D341Med (cell line): ENCODE measurements around the gene GOLGA6A.
"Not testable (repeated sequence)": the region's sequence is repeated elsewhere in the genome, so short reads cannot be mapped to it uniquely, and the experiment has no call there.

Experiments used
- DNase-seq: peaks from one replicate; pipeline ENCODE4 v3.0.0; 2012; ENCODE audit warnings: low spot score

Gene GOLGA6A, protein sequence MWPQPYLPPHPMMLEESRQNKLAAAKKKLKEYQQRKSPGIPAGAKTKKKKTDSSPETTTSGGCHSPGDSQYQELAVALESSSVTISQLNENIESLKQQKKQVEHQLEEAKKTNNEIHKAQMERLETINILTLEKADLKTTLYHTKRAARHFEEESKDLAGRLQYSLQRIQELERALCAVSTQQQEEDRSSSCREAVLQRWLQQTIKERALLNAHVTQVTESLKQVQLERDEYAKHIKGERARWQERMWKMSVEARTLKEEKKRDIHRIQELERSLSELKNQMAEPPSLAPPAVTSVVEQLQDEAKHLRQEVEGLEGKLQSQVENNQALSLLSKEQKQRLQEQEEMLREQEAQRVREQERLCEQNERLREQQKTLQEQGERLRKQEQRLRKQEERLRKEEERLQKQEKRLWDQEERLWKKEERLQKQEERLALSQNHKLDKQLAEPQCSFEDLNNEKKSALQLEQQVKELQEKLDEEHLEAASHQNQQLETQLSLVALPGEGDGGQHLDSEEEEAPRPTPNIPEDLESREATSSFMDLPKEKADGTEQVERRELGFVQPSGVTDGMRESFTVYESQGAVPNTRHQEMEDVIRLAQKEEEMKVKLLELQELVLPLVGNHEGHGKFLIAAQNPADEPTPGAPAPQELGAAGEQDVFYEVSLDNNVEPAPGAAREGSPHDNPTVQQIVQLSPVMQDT

DNA sequence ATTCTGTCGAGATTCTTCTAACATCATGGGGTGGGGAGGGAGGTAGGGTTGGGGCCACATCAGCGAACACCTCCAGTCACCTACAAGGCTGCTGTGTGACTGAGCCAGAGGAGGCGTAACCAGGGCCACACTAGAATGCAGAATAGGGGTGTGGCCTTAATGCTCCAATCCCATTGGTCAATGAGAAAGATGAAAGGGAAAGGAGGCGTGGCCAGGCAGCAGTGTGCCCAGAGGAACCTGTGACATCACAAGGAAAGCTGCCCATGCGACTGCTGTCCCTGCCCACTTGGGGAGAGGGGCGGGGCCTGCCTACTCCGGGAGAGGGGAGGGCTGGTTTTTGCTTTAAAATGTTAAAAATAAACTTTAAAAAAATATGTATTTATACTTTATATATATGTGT is at the start of gene GOLGA6A:
GOLGA6A (minus strand) TSS at position 101 of the 400 bp plus-strand sequence; CDS start at position 60, 41 bp downstream.
- DNase-seq, result not testable (repeated sequence)

DNA sequence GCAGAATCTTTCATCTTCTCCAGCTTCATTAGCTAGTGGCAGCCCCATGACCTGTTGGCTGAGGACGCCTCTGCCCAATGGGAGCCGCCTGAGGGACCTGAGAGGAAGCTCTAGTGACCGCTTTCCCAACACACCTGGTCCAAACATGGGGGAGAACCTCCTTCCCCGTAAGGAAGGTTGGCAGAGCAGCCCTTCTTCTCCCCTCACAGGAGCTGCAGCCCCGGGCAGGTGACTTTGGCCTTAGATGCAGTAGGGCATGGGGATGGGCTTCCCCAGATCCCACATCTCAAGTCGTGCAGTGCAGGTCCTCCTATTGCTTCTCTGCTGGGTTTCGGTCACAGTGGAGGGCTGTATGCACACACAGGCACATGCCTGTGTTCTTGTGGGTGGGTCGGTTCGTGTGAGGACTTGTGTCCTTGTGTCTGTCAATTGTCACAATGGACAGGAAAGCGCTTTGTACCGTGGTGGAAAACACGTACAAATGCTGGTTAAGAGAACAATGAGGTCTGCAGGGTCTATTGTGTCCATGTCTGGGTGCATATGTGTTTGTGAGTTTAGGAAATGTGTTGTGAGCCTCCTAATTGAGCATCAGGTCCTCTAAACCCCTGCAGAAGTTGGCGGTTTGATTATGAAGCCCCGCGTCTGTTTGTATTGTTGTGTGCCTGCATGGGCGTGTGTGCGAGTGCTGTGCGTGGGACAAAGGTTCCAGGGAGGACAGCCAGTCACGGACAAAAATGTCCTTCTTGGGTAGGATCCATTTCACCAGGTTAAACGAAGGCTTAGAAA is 49.5 kb upstream of the GOLGA6A start:
- no peak for DNase-seq

DNA sequence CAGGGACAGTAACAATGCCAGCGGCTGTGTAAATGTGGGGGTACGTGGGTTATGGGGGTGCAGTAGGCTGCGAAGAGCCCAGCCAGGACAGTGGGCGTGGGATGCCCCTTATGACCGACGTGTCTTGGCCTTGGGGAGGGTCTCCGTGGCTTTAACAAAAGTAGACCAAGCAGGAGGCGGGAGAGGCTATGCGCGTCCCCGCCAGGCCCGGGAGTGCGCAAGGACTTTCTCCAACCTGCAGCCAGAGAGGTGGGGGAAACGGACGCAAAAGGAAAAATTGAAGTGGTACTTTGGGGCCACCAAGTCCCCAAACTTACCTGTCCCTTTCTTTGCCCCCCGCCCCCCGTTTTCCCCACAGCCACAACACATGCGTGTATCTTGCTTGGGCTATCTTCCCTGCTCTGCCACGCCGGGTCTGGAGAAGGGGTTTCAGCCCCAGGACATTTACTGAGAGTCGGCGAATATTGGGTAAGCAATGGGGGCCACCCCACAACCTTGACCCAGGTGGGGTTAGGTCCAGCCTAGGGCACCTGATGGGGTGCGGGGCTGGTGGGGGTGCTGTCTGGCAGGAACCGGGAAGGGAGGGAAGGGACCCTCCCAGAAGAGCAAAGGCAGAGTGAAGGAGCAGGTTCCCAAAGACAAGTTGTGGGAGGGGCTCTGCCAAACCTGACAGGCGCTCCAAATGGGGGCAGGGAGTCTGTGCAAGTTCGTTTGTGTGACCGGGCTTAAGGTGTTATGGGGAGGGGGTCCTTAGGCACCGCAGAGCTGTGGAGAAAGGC is 48.7 kb upstream of the GOLGA6A start:
- no peak for DNase-seq

DNA sequence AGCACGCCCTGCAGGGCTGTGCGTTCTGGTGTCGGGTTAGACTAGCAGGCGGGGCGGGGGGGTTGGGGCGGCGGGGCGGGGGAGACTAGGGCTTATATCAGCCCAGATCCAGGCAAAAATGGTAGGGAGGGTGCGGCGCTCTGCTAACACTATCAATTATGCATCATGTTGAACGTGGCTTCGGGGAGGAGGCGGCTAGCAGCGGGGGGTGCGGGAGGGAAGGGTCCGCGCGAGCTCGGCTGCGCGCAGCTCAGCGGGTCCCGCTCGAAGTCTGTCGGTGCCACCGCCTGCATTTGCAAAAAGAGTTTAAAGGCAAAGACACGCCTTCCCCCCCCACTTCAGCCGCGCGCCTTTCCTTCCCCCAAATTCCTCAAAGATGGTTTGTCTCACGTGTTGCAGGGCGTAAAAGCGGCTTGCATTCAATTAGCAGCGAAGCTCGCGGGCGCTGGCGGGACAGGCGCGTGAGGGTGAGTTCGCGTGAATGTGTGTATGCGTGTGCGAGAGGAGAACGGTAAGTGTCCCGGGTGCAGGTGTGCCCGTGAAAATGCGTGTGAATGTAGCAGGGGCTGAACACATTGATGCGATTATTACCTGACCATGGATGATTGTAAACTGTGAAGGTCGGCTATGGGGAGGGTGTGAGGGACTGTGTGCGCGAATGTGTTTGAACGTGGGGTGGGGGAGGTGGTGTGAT is 48.0 kb upstream of the GOLGA6A start, which contains the start of gene ISLR2:
ISLR2 (plus strand) TSS at position 432 of the 694 bp plus-strand sequence. CDS start 2,169 bp downstream, outside the sequence.
- DNase-seq, result peak; percentile 29

DNA sequence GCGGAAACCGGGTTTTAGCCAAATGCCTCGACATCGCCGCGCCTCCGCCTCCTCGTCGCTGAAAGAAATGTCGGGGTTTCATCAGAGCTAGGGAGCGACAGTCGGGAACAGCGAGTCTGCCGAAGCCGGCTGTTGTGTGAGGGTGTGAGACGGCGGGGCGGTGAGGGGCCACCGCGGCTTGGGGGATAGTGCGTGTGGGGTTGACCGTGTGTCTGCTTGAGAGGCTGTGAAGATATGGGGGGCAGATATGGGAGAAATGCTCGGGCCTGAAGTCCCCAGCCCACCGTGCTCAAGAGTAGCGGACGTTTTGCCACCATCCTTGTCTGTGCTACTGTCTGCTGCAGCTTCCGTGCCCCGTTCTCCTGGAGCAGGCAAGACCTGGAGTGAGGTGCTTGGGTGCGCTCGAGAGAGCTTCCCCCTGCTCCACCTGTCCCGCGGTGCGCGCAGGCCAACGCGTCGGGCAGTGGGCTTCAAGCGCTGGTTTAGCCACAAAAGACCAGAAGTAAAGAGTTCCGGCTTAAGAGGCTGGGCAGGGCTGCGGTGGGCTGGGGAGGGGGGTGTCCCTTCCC is 47.3 kb upstream of the GOLGA6A start:
- no peak for DNase-seq

DNA sequence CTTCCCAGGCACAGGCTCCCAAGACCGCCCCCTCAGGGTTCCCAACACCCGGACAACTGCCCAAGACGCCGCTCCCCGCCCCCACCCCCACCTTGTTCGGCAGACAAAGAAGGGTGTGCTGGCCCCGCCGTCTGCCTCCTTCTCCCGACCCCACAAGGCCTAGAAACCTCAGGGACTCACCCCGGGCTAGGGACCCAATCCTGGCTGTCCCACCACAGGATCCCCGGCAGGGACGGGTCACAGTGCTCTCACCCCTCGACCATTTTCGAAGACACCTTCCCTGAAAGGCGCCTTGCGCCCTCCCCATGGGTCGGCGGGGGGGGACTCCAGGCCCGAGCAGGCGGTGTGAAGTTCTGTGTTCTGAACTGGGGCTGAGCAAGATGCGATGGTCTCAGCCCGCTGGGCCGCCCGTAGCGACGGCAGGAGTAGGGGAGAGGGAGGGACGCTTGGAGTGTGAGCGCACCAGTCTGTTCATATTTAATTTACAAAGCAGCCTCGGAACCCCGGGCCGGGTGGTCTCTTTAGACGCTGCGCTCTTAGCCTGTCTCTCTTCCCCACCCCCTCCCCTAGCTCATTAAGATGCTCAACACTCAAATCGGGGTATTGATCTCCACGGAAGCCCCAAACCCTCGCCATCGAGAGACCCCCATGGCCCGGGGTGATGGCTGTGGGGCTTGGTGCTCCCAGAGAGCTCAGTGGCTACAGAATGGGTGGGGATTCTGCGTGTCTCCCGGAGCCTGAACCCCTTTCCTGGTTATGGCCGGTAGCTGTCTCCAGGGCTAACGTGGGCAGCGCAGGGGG is 46.6 kb upstream of the GOLGA6A start:
- peak; percentile 34 for DNase-seq

DNA sequence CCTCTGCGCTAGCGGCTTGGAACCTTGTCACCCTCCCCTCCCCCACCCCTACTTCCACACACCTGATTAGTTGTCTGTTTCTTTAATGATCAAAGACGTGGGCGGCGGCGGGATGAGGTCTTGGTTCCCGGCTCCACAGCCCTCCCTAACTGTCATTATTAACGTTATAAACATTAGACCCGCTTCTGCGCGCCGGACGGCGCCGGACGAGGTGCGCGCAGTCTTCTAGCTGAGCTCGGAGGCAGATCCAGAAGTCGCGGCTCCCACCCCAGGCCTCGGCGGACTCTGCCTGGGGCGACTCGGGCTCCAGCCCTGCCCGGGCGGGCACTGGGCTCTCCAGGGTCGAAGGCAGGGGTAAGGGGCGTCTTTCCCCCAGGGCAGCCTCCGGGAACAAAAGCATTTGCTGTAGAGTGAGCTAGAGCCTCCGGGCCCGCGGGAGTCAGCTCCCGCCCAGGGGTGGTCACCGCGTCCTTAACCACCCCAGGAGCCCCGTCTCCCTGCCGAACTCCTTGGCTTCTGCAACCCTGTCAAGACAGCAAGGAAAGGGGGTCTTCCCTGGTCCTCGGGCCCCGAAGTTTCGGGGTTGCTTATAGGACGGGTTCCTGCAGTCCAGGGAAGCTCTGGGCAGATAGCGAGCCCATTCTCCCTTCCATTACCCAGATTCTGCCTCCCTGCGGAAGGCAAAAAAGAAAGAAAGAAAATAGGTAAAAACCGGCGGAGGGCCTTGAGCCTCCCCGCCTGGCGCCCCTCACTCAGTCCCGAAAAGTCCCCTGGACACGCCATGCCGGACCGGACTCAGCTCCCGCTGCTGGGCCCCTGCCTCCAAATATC is 45.8 kb upstream of the GOLGA6A start:
- peak; percentile 41 for DNase-seq

DNA sequence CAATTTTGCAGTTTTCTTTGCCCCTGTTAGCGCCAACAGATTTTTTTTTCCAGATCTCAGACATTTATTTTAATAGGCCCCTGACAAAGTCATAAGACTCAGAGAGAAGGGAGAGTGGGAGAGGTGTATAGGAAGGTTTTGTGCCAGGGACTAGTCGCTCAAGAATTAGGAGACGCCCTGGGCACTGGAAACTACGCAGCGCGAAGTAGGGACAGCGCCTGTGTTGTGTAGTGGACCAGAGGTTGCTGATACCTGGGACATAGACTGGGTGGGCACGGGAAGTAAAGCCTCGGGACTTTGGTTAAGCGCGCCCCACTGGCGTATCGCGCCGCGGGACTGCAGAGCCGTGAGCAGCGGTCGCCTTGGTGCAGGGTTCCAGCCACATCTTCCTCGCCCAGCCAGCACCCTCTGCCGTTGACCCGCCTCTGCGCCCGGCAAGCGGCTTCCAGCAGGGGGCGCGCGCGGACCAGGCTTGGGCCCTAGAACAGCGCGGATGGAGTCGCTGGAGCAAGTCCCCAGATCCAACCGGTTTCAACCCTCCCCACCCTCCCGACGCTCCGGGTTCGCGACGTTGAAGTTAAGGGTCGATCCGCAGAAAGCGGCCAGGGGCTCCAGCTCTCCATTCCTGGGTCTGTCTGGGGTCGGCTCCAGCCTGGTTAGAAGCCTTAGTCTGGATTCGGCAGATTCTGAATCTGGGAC is 45.1 kb upstream of the GOLGA6A start:
- DNase-seq, result peak; percentile 95

DNA sequence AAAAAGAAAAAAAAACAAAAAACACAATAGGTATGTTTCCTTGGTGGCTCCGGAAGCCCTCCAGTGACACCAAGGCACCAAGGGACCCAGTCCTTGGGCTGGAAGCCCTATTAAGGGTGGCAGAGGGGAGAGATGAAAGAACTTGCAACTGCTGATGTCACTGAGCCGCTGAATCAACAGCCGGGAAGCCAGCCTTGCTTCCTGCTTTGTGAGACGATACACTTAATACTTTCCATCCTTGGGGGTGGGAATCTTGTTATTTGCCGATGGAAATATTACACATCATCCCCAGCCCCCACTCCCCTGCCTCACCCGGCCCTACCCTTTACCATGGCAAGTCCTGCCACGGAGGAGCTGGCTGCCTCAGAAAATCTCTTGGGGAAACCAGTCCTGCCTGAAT is 42.4 kb upstream of the GOLGA6A start:
- no peak for DNase-seq

DNA sequence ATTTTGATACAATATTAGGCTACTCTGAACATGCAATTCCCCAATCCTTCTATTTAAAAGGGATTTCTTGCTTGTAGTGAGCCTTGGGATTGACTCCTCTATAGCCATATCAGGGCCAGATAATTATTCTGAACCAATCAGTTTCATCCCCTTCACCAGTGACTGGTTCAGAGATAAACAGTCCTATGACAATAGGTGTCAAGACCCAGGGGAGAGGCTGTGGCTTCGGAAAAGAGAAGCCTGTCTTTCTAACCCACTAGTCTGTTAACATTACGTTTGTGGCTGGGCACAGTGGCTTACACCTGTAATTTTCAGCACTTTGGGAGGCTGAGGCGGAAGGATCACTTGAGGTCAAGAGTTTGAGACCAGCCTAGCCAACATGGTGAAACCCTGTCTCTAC is 41.8 kb upstream of the GOLGA6A start:
- no peak for DNase-seq

DNA sequence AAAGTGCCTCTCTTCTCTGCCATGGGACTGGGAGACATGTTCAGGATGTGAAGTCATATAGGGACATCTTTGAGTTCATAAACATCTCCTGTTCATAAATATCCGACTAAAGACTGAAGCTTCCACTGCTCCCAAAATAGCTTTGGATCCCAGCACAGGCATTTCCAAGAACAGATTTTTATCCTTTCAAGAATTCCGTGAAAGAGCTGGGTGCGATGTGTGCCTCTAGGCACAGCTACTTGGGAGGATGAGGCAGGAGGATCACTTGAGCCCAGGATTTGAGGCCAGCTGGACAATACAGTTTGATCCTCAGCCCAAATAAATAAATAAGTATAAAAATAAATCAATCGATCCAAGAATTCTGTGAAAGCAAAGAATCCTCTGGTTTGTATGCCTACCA is 41.3 kb upstream of the GOLGA6A start:
- no peak for DNase-seq

DNA sequence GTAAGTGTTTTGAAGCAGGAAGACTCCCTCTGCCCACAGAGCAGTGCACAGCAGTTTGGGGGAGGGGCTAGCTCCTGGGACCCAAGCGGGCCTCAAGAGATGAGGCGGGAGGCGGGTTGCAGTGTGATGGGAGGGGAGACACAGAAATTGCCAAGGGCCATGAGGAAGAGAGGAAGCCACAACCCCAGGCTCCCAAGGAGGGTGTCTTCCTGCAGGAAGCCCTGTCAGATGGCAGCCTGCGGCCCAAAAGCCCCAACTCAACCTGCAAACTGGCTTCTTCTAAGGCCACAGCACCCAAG is 40.7 kb upstream of the GOLGA6A start:
- peak; percentile 17 for DNase-seq

DNA sequence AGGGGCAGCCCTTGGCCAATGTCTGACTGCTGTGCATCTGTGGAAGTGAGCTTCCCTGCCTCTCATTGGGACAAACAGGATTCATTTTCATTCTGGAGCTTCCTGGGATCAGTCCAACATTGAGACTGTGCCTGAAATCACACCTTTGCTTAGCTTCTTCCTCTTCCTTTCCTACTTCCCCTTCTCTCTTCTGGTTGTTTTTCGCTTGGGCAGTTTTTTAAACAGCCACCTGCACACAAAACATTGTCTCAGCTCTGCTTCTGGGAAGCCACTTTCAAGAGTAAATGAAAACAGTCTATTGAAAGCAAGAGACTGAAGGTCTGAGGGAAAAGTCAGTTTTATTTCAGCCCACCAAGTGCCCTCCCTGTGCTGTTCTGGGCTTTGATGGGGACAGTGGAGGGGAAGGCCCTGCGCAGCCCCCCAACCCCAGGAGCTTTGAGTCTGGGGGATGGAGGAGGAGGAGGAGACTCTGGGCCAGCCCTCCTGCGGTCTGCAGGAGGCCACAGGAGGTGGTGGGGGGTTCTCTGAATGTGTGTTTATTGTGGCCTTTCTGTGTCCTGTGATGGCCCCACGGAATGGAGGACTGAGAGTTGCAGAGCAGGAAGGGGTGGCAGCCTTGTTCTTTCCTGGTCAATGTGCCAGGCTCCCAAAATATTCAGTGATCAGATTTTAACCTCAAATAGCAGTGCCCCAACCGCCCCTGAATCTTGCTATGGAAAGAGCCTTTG is 40.2 kb upstream of the GOLGA6A start:
- no peak for DNase-seq

DNA sequence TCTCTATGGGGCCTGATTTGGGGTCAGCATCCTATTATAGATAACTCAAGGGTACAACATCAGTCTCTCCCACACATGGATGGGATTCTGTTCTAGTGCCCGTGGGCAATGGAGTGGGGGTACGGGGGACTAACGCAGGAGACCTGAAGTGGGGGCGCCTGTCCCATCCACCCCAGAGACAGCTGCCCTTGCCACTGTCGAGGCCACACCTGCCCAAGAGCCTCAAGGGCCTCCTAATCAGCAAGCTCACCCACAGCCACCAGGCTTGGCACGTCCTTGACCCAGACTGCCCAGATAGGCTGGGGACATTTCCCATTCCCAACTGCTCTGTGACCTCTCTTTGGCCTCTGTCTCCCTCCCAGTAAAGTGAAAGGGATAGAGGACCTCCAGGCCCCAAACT is 39.5 kb upstream of the GOLGA6A start:
- DNase-seq, result peak; percentile 20

DNA sequence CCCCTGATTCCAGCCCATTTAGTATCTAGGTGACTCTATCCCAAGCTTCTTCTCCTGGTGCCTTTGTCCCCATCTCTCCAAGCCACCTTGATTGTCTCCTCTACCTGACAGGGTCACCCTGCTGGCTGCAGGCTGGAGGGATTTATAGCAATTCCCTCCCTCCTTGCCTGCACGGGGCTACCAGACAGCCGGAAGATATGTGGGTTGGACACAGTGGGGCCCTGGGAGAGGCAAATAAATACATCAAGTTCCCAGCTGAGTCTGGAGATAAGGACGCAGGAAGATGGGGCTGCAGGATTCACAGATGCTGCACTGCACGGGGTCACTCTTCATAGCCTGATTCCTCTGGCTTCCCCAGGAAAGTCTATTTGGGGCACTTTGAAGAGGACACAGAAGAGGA is 38.7 kb upstream of the GOLGA6A start:
- no peak for DNase-seq

DNA sequence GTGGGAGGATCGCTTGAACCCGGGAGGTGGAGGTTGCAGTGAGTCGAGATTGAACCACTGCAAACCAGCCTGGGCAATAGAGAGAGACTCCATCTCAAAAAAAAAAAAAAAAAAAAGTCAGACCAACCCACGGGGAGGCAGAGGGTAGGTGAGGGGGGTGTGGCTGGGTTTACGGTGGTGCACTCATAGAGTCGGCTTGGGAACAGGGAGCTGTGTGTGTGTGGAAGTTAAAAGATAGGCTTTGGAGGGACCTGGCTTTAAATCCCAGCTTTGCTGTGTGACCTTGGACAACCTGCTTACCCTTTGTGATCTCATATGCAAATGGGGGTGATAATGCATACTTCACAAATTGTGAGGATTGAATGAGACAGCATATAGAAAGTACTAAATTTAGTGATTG is 38.1 kb upstream of the GOLGA6A start:
- no peak for DNase-seq

DNA sequence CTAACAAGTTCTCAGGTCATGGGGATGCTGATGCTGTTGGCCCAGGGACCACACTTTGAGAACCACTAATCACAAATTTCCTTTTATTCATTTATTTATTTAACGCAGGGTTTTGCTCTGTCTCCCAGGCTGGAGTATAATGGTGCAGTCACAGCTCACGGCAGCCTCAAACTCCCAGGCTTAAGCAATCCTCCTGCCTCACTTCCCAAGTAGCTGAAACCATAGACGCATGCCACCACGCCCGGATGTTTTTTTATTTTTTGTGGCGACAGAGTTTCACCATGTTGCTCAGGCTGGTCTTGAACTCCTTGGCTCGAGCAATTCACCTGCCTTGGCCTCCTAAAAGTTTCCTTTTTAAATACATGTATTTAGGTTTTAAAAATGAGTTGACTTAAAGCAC is 27.4 kb upstream of the GOLGA6A start:
- DNase-seq, result no peak

DNA sequence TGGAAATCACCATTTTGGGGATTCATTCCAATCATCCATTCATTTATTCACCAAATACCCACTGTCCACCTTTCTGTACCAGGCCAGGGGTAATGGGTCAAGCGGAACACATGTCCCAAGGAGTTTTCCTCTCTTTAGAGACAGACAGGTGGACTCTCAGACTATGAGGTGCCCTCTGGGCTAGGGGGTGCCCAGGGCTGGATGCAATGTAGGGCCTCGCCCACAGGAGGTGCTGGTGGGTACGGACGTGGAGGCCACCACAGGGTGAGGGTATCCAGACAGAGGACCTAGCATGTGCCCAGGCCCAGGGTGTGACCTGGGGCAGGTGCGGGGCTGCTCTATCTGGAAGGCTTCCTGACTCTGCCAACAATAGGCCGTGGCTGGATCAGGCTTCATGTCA is 26.3 kb upstream of the GOLGA6A start:
- not testable (repeated sequence) for DNase-seq
